Activated T-cell treated with anti-CD3 and anti-CD28 coated beads, Interleukin-2, amount 50 U/mL, for 1 hour (primary cell): ENCODE data around the gene RNFT2.
A peak's percentile ranks its signal among the peaks of the same experiment; 100 is the strongest.

Source experiments
- DNase-seq: peaks from one replicate; pipeline ENCODE4 v3.0.0-alpha.2; 2020

RNFT2 gene

GRCh38 chr12:116838365-116838764, 100.2 kb downstream of the RNFT2 start:
- no peak for DNase-seq

- no peak for DNase-seq
Measured at GRCh38 chr12:116839287-116839830, 101.2 kb downstream of the RNFT2 start.

DNA sequence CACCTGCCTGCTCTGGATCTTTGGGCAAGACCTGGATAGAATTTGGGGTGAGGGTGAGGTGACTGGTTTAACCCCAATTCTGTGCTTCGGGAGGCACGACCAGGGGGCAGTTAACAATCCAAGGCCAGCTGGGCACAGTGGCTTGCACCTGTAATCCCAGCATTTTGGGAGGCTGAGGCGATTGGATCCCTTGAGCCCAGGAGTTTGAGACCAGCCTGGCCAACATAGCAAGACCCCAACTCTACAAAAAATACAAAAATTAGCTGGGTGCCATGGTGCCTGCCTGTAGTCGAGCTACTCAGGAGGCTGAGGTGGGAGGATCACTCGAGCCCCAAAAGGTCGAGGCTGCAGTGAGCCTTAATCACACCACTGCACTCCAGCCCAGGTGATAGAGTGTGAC, 105.0 kb downstream of the RNFT2 start:
- DNase-seq, result no peak

- no peak for DNase-seq
Measured at GRCh38 chr12:116849216-116849615, 111.1 kb downstream of the RNFT2 start.

GRCh38 chr12:116852303-116852702, 114.2 kb downstream of the RNFT2 start:
- DNase-seq, result no peak

DNA sequence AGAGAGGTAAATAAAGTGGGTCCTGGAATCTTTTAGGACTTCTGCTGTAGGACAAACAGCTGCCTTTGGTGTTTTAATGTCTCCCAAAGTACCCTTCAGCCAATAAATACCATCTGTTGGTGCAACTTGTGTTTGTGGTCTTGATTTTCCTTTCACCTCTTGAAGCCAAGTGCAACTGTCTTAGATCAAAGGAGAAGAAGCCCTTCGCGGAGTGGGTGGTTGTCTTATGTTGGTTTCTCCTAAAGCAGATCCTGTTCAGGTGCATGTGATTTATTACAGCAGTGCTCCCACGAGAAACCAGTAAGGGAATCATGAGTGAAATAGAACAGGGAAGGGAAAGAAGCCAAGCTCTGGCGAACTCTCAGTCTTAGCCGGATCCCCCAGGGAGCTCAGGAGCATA, 115.4 kb downstream of the RNFT2 start:
- no peak for DNase-seq

- DNase-seq, result no peak
Measured at GRCh38 chr12:116855744-116856470, 117.8 kb downstream of the RNFT2 start.

DNA sequence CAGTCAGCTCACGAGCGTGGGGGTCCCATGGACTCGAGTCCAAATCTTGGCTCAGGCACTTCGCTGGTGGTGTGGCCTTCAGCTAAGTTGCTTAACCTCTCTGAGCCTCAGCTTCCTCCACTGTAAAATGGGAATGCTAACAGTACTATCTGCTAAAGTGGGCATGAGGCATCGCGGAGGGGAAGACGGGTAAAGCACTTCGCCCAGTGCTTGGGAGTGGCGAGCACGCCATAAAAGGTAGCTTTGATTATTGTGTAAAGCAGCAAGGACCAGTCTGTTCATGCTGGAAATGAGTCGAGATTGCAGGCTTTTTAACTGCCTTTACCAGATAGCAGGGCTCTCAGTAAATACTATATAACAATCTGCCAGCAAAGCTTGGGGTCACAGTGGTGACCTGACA, 118.6 kb downstream of the RNFT2 start:
- no peak for DNase-seq

DNA sequence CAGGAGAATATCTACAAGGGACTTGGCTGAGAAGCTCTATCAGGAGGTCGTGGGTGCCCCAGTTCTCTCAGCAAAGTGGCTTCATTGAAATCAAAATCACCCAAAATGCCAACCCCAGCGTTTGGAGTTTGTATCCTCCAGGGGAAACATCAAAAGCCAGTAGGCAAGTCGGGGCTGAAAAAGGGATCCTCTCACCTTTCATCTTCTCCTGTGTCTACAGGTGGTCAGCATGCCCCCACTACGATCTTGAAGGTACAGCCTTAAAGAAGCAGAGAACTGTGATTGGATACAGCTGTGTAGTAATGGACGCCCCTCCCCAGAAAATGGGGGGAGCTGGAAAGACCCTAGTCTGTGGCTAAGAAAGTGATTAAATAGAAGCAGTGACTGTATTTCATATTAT, 121.0 kb downstream of the RNFT2 start:
- DNase-seq, result no peak

- no peak for DNase-seq
Measured at GRCh38 chr12:116860263-116860662, 122.1 kb downstream of the RNFT2 start.

DNA sequence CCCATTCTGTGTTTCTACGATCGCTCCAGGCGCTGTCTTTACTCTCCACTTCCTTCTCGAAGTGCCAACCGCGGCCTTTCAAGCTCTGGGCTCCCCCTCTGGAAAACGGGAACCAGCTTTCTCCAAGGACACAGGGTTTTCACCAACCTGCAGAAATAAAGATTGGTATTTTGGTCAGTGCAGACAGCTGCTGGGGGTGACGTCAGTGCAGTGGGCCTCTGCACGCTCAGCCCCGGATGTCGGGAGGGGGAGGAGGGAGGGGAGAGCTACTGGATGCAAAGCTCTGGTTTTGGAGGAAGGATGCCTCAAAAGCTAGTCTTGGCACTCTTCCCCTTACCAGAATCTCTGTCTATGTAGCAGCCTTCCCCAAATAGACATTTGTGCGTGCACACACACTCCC, 123.2 kb downstream of the RNFT2 start:
- peak; percentile 24 for DNase-seq

GRCh38 chr12:116862167-116862566, 124.1 kb downstream of the RNFT2 start:
- no peak for DNase-seq

DNA sequence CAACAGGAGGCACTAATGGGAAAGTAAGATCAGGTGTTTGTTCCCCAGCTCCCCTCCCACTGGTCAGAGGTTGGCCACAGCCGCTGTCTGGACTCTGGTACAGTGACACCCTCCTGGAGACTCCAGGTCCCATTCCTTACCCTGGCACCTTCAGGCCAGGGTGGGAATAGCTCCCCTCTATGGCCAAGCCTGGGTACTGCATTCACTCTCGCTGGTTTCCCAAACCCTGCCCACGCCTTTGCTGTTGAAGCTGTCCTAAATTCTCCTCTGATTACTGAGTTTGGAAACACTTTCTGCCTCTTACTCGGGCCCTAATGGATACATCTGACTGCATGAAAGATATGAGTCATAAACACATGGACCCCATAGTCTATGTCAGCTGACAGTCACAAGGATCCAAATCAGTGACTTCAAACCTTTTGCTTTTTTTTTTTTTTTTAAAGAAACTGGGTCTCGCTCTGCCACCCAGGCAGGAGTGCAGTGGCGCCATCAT, 125.2 kb downstream of the RNFT2 start:
- no peak for DNase-seq

DNA sequence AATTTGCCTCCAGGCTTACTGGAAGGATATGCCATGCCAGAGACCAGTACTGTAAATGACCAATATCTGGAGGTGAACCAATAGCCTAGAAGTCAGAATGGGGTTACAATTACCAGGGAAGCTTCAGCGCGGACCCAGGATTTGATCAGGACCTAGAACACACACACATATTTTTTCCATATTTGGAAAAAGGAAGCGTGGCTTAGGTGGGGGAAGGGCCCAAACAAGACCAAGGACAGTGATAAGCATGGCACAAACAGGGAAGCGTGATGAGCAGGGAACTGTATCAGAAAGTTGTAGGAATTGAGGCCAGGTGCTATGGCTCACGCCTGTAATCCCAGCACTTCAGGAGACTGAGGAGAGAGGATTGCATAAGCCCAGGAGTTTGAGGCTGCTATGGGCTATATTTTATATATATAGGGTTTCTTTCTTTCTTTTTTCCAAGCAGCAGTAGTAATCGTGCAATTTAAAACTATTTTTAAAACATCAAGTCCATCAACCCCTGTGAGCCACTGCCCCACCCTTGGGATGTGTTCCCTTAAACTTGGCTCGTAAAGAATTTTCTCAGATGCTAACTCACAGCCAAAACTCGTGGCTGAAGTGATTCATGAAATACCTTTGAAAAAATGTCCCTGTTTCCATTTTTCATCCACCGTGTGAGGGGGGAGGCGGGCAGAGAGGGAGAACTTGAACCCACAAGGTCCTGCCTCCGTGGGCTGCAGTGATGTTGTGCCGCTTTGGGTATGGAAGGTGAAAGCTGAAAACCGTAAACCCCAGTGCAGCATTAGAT, 126.5 kb downstream of the RNFT2 start:
- no peak for DNase-seq

DNA sequence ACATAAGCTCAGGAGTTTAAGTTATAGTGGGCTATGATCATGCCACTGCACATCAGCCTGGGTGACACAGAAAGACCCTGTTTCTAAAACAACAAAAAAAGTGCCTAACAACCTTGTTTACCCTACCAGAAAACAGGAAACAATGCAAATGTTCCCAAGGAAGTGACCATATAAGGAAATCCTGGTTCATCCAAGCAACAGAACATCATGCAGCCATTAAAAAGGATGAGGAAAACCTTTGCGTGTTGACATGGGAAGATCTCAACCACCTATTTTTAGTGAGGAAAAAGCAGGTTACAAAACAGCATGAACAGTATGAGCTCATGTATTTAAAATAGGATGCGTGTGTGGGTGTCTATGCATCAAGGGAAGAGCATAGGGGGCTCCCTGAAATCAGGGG, 129.4 kb downstream of the RNFT2 start:
- no peak for DNase-seq

GRCh38 chr12:116870306-116870705, 132.2 kb downstream of the RNFT2 start:
- no peak for DNase-seq

GRCh38 chr12:116874324-116874995, 136.3 kb downstream of the RNFT2 start:
- DNase-seq, result no peak

GRCh38 chr12:116876151-116876869, 138.2 kb downstream of the RNFT2 start:
- DNase-seq, result no peak

DNA sequence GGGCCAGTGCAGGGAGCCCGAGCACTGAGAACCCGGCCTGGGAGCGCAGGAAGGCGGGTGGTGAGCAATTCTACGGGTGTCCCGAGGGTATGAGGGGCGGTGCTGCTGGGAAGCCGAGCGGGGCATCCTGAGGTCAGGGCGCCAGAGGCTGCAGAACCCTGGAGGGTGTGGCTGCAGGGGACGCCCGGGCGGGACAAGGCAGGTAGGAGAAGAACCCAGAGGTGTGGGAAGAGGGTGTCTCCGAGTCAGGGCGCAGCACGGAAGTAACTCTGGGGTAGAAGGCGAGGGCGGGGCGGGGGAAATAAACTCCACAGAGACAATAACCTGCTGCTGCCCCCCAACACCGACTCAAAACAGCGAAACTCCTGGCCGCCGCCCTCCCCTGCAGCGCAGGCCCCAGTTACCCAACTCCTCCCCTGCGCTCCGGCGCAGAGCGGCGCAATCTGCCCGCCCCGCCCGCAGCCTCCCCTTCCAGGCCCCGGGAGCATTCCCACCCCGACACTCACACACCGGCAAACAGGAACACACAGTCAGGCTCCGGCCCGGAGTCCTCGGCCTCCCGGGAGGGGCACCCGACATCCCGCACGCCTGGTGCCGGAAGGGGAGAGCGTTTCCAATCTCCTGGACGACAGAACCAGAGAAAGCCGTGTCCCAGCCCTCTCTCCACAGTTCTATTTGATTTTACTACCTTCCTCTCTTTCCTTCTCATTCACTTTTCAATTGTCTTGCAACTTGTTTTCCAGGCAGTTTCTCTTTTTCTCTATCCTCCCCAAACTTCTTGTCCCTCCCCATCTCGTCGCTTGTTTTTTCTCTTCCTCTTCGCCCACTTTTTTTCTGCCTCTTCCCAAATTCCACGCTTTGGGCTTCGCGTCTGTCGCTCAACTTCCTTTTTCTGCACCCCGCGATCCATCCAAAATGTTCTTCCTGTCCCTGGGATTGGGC, 140.7 kb downstream of the RNFT2 start:
- DNase-seq, result no peak

DNA sequence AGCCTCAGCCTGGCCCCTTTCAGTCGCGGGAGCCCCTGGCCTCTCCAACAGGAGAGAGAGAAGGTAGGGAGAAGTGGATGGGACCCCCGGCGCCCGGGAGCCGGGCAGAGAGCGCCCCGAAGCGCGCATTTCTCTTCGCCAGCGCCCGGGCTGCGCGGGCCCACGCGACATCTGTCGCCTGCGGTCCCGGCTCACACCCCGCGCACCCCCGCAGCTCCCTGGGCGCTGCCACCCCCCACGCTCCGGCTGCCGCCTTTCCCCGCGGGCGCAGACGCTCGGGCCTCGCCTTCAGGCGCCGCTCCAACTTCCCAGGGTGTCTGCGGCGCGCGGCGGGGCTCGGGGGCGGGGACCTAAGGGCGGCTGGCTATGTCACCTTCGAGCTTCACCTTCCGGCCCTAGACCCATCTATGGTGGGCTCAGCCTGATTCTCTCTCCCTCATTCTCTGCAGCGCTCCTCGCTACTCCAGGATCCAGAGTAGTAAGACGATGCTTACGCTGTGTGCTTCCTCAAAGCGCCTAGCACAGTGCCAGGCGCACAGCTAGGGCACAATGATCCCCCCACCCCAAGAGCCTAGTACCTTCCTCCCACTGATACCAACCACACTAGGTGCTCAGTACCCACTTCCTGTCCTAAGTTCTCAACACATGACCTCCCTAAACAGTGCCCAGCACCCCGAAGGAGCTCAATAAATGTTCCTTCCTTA, 141.5 kb downstream of the RNFT2 start:
- DNase-seq, result peak; percentile 18
